ENCODE results near the gene AEBP1. TPM values are rescaled to one million over a fixed set of nuclear protein-coding genes. Genes with fewer than 3 reads are reported as not detected.

The AEBP1 gene
- total and polyA plus RNA-seq, 9 of the 15 experiments (the other 6 are each of a cell fraction or from before 2014, with no cell fraction given) = 0.03 to 0.78 (median 0.30) TPM; not detected in 2

- TF ChIP-seq, protein P1, sequence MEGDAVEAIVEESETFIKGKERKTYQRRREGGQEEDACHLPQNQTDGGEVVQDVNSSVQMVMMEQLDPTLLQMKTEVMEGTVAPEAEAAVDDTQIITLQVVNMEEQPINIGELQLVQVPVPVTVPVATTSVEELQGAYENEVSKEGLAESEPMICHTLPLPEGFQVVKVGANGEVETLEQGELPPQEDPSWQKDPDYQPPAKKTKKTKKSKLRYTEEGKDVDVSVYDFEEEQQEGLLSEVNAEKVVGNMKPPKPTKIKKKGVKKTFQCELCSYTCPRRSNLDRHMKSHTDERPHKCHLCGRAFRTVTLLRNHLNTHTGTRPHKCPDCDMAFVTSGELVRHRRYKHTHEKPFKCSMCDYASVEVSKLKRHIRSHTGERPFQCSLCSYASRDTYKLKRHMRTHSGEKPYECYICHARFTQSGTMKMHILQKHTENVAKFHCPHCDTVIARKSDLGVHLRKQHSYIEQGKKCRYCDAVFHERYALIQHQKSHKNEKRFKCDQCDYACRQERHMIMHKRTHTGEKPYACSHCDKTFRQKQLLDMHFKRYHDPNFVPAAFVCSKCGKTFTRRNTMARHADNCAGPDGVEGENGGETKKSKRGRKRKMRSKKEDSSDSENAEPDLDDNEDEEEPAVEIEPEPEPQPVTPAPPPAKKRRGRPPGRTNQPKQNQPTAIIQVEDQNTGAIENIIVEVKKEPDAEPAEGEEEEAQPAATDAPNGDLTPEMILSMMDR (IDR thresholded peaks at IDR 0.05 in 2 of 3, conservative IDR thresholded peaks at IDR 0.05 in 1 of 3; ENCODE audit: insufficient read depth in 2 of 3, low read depth in 1 of 3, low read length in 3 of 3) = peak; percentile 7 to 26 (median 18); a peak in 1 of 6 replicates
- TF ChIP-seq ZNF830 (CRISPR knock-in tag; IDR thresholded peaks at IDR 0.05) (no peak), SRSF1 (IDR thresholded peaks at IDR 0.05; ENCODE audit: low read depth, low read length) (no peak), POLR2G (IDR thresholded peaks at IDR 0.05; ENCODE audit: low read depth, low read length) (peak; percentile 42; the same call in 1 of the 2 replicates), HEY1 (CRISPR knock-in tag; IDR thresholded peaks at IDR 0.05; ENCODE audit: borderline replicate concordance) (no peak), NRF1 (conservative IDR thresholded peaks at IDR 0.05 in 1 of 2, IDR thresholded peaks at IDR 0.05 in 1 of 2) (0 out of 4 replicates have a peak, but pooled peaks of 1 of the 2 experiments have one; percentile 22), SAFB2 (IDR thresholded peaks at IDR 0.05; ENCODE audit: borderline replicate concordance, low read depth, low read length, severe bottlenecking) (no peak), HDAC1 (IDR thresholded peaks at IDR 0.05) (no peak), JUN (IDR thresholded peaks at IDR 0.05; ENCODE audit: borderline replicate concordance, low read depth, low read length) (no peak), JUN (CRISPR knock-in tag; IDR thresholded peaks at IDR 0.05; ENCODE audit: borderline replicate concordance) (no peak), HDGF (IDR thresholded peaks at IDR 0.05) (no peak), HMBOX1 (IDR thresholded peaks at IDR 0.05) (0 out of 2 replicates have a peak, but pooled peaks have one; percentile 22), POLR2A (conservative IDR thresholded peaks at IDR 0.05) (0 out of 2 replicates have a peak, but pooled peaks have one; percentile 20)
These were observed 36.1 kb upstream of the AEBP1 start (continued) for GRCh38 chr7:44068054-44068453.
